Hepatocyte (in vitro differentiated cells): ENCODE data around the gene CT47C1. TPM values are rescaled to one million over a fixed set of nuclear protein-coding genes. Genes with fewer than 3 reads are reported as not detected.

ENCODE experiments used
- DNase-seq: peaks from one replicate; pipeline ENCODE4 v3.0.0-alpha.2; 2016; ENCODE audit warnings: low spot score
- H2AFZ ChIP-seq: fragments of 200-600 bp; sonication (generic); 2 replicates; pipeline ENCODE4 v1.6.0; 2016; ENCODE audit warnings: antibody characterized with exemption, mild to moderate bottlenecking
- H3K27ac ChIP-seq: fragments of 200-600 bp; sonication (generic); 2 replicates; pipeline ENCODE4 v1.5.1; 2016; ENCODE audit warnings: mild to moderate bottlenecking
- H3K27me3 ChIP-seq: fragments of 200-600 bp; sonication (generic); 2 replicates; pipeline ENCODE4 v1.6.1; 2016
- H3K36me3 ChIP-seq: fragments of 200-600 bp; sonication (generic); replicated peaks from 2 replicates; pipeline ENCODE4 v1.5.1; 2016; ENCODE audit warnings: low read depth; ENCODE audit not compliant: insufficient read depth
- H3K4me1 ChIP-seq: fragments of 200-600 bp; sonication (generic); 2 replicates; pipeline ENCODE4 v1.5.1; 2016; ENCODE audit warnings: mild to moderate bottlenecking, moderate library complexity; ENCODE audit not compliant: insufficient read depth
- H3K4me2 ChIP-seq: fragments of 200-600 bp; sonication (generic); 2 replicates; pipeline ENCODE4 v1.6.0; 2016
- H3K4me3 ChIP-seq: fragments of 200-600 bp; sonication (generic); 2 replicates; pipeline ENCODE4 v1.5.1; 2016; ENCODE audit warnings: mild to moderate bottlenecking
- H3K79me2 ChIP-seq: fragments of 200-600 bp; sonication (generic); 2 replicates; pipeline ENCODE4 v1.6.0; 2017; ENCODE audit warnings: mild to moderate bottlenecking
- H3K9me2 ChIP-seq: fragments of 200-600 bp; sonication (generic); replicated peaks from 2 replicates; pipeline ENCODE4 v1.6.0; 2017; ENCODE audit warnings: mild to moderate bottlenecking; ENCODE audit not compliant: insufficient read depth
- H3K9me3 ChIP-seq: fragments of 200-600 bp; sonication (generic); 2 replicates; pipeline ENCODE4 v1.5.1; 2016; ENCODE audit warnings: low read depth, mild to moderate bottlenecking
- H4K20me1 ChIP-seq: fragments of 200-600 bp; sonication (generic); 2 replicates; pipeline ENCODE4 v1.6.0; 2016; ENCODE audit warnings: mild to moderate bottlenecking; ENCODE audit not compliant: insufficient read depth, poor library complexity, severe bottlenecking
- CTCF ChIP-seq: fragments of 200-600 bp; sonication (generic); IDR thresholded peaks from 2 replicates; pipeline ENCODE4 v1.5.1; 2016; ENCODE audit warnings: antibody characterized with exemption, mild to moderate bottlenecking; ENCODE audit not compliant: poor library complexity
- EZH2 ChIP-seq: fragments of 200-600 bp; sonication (generic); IDR thresholded peaks from 2 replicates; pipeline ENCODE4 v1.6.1; 2016; ENCODE audit warnings: antibody characterized with exemption, mild to moderate bottlenecking, borderline replicate concordance
- EZH2phosphoT487 ChIP-seq: fragments of 200-600 bp; sonication (generic); IDR thresholded peaks from one replicate; pipeline ENCODE4 v1.6.1; 2018; ENCODE audit warnings: antibody characterized with exemption, mild to moderate bottlenecking, low read depth, moderate library complexity; ENCODE audit not compliant: unreplicated experiment, severe bottlenecking
- WGBS: methylation state at CpG from one replicate; pipeline ENCODE4 v1.1.6; 2016; ENCODE audit warnings: low lambda C conversion rate; ENCODE audit errors: missing lambda C conversion rate; 5-methylcytosine and 5-hydroxymethylcytosine counted together
- polyA plus RNA-seq: library from polyadenylated mRNA; unstranded; fragments of >200 nt; fragmentation: Nextera tagmentation; extraction: Ambion mirVana; gene quantifications from 2 replicates; pipeline ENCODE4 v1.2.1, GENCODE V29; 2016
- total RNA-seq: library from RNA; depleted of rRNA; stranded (reverse); fragments of >200 nt; gene quantifications from 2 replicates; pipeline ENCODE4 v1.2.3, GENCODE V29; 2014

The CT47C1 gene
- total and polyA plus RNA-seq, 2 experiments from 2014 or later = not detected

- no peaks in the 10 kb centered on the region for H3K9me2 ChIP-seq
- H3K9me3 ChIP-seq = no peaks in the 10 kb centered on the region
- H4K20me1 ChIP-seq = no peaks in the 10 kb centered on the region
- no peak overlapping the region for H3K4me2 ChIP-seq
- no peak overlapping the region for H2AFZ ChIP-seq
- H3K27me3 ChIP-seq = no peaks in the 10 kb centered on the region
- no peaks in the 10 kb centered on the region for H3K79me2 ChIP-seq
- WGBS = 9% methylated on average over 7 of the region's 7 CpGs
- H3K4me1 ChIP-seq = peaks cover 5% of the 10 kb centered on the region
- peak; percentile 69 for DNase-seq
- H3K36me3 ChIP-seq = no peaks in the 10 kb centered on the region
- TF ChIP-seq CTCF (peak; percentile 64), EZH2 (no peak)
- H3K4me3 ChIP-seq = no peak overlapping the region
- no peak overlapping the region for H3K27ac ChIP-seq
These were observed 5.6 kb upstream of the CT47C1 start for GRCh38 chrX:119067023-119067739.

GRCh38 chrX:119069128-119069527 is 3.7 kb upstream of the CT47C1 start:
- Histone ChIP-seq H3K4me2 (no peak overlapping the region), H3K36me3 (no peaks in the 10 kb centered on the region), H3K27ac (no peak overlapping the region), H3K9me3 (no peaks in the 10 kb centered on the region), H2AFZ (no peak overlapping the region), H3K9me2 (no peaks in the 10 kb centered on the region), H3K79me2 (no peaks in the 10 kb centered on the region), H4K20me1 (no peaks in the 10 kb centered on the region), H3K27me3 (no peaks in the 10 kb centered on the region), H3K4me1 (no peaks in the 10 kb centered on the region), H3K4me3 (no peak overlapping the region)
- 56% methylated on average over 1 of the region's 1 CpG for WGBS
- TF ChIP-seq CTCF (no peak), EZH2 (no peak), EZH2phosphoT487 (no peak)
- no peak for DNase-seq

- H3K9me2 ChIP-seq = no peaks in the 10 kb centered on the region
- H3K4me2 ChIP-seq = no peak overlapping the region
- no peak for DNase-seq
- H3K4me3 ChIP-seq = no peak overlapping the region
- H3K79me2 ChIP-seq = no peaks in the 10 kb centered on the region
- H2AFZ ChIP-seq = no peak overlapping the region
- H3K4me1 ChIP-seq = no peaks in the 10 kb centered on the region
- no peaks in the 10 kb centered on the region for H3K27me3 ChIP-seq
- H3K9me3 ChIP-seq = no peaks in the 10 kb centered on the region
- WGBS = 89% methylated on average over 1 of the region's 1 CpG
- no peaks in the 10 kb centered on the region for H4K20me1 ChIP-seq
- no peak overlapping the region for H3K27ac ChIP-seq
- H3K36me3 ChIP-seq = no peaks in the 10 kb centered on the region
- TF ChIP-seq EZH2phosphoT487 (no peak), CTCF (no peak), EZH2 (no peak)
These were observed 3.0 kb upstream of the CT47C1 start for GRCh38 chrX:119069762-119070161.

GRCh38 chrX:119071381-119071780 is 1.4 kb upstream of the CT47C1 start:
- Histone ChIP-seq H3K4me2 (no peak overlapping the region), H3K79me2 (no peaks in the 10 kb centered on the region), H3K36me3 (no peaks in the 10 kb centered on the region), H3K9me3 (no peaks in the 10 kb centered on the region), H2AFZ (no peak overlapping the region), H4K20me1 (no peaks in the 10 kb centered on the region), H3K27ac (no peak overlapping the region), H3K9me2 (no peaks in the 10 kb centered on the region), H3K4me1 (no peaks in the 10 kb centered on the region), H3K4me3 (no peak overlapping the region), H3K27me3 (no peaks in the 10 kb centered on the region)
- 57% methylated on average over 2 of the region's 2 CpGs for WGBS
- DNase-seq = no peak
- TF ChIP-seq EZH2 (no peak), CTCF (no peak), EZH2phosphoT487 (no peak)
